ENCODE results near the gene PREX1.

- TF ChIP-seq CTCF (conservative IDR thresholded peaks at IDR 0.05; ENCODE audit: low read depth, low read length) (no peak), FOS (IDR thresholded peaks at IDR 0.05; ENCODE audit: low read depth, low read length) (no peak), RFX5 (IDR thresholded peaks at IDR 0.05; ENCODE audit: low read depth, low read length) (no peak), POLR2A (IDR thresholded peaks at IDR 0.05; ENCODE audit: low read depth, low read length) (no peak)
These were observed 102.8 kb downstream of the PREX1 start for GRCh38 chr20:48724891-48725554.
